ENCODE data around the gene TRRAP.

The TRRAP gene

GRCh38 chr7:98902523-98902922 is 24.2 kb downstream of the TRRAP start:
- no peak for DNase-seq (ENCODE audit: low spot score)

- DNase-seq (ENCODE audit: low spot score) = no peak
Measured at GRCh38 chr7:98903246-98903645, 24.9 kb downstream of the TRRAP start.

GRCh38 chr7:98907570-98907969 is 29.2 kb downstream of the TRRAP start:
- DNase-seq (ENCODE audit: low spot score) = no peak

- no peak for DNase-seq (ENCODE audit: low spot score)
Measured at GRCh38 chr7:98908585-98908984, 30.3 kb downstream of the TRRAP start.

GRCh38 chr7:98909487-98909886 is 31.2 kb downstream of the TRRAP start:
- no peak for DNase-seq (ENCODE audit: low spot score)

DNA sequence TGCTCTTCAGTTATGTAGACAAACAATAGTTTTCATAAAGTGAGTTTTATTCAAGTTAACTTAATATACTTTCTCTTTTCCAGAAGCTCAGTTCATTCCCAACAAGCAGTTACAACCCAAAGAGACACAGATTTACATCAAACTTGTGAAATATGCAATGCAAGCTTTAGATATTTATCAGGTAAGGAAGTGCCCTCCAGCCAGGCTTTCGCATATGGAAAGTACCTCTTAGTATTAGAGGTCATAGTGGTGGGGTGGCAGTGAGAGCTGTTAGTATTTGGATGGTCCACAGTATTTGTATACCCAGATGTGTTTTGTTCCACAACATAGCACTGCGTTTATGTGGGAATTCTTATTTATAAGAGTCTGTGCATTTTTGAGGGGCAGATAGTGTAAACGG is 32.1 kb downstream of the TRRAP start:
- no peak for DNase-seq (ENCODE audit: low spot score)

- no peak for DNase-seq (ENCODE audit: low spot score)
Measured at GRCh38 chr7:98911916-98912315, 33.6 kb downstream of the TRRAP start.

DNA sequence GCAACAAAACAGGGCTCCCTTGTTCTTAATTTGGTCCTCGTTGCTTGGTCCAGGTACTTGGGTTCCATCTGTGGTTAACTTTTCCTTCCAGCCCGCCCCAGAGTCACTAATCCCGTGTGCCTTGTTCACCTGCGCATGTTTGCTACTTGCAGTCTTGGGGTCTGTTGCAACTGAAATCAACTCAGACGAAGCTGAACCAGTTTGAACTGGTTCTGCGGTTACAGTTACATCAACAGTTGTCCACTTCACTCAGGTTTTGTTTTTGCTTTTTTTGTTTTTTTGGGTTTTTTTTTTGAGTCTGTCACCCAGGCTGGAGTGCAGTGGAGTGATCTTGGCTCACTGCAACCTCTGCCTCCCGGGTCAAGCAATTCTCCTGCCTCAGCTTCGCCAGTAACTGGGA is 34.7 kb downstream of the TRRAP start:
- no peak for DNase-seq (ENCODE audit: low spot score)

GRCh38 chr7:98913612-98914011 is 35.3 kb downstream of the TRRAP start:
- DNase-seq (ENCODE audit: low spot score) = no peak

DNA sequence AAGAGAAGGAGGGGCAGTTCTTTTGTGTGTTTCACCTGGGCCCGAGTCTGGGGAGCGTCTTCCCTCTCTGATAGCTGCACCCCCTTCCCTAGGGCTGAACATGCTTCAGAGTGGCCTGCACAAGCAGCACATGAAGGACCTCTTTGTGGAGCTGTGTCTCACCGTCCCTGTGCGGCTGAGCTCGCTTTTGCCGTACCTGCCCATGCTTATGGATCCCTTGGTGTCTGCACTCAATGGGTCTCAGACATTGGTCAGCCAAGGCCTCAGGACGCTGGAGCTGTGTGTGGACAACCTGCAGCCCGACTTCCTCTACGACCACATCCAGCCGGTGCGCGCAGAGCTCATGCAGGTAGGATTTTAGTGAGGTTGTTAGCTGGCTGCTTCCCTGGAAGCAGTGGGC is 39.0 kb downstream of the TRRAP start:
- DNase-seq (ENCODE audit: low spot score) = no peak

- DNase-seq (ENCODE audit: low spot score) = no peak
Measured at GRCh38 chr7:98921608-98922372, 43.5 kb downstream of the TRRAP start.

- DNase-seq (ENCODE audit: low spot score) = no peak
Measured at GRCh38 chr7:98922392-98923187, 44.3 kb downstream of the TRRAP start.

GRCh38 chr7:98923512-98923911 is 45.2 kb downstream of the TRRAP start:
- no peak for DNase-seq (ENCODE audit: low spot score)

- DNase-seq (ENCODE audit: low spot score) = no peak
Measured at GRCh38 chr7:98927125-98927524, 48.8 kb downstream of the TRRAP start.

GRCh38 chr7:98930464-98930863 is 52.1 kb downstream of the TRRAP start:
- no peak for DNase-seq (ENCODE audit: low spot score)

DNA sequence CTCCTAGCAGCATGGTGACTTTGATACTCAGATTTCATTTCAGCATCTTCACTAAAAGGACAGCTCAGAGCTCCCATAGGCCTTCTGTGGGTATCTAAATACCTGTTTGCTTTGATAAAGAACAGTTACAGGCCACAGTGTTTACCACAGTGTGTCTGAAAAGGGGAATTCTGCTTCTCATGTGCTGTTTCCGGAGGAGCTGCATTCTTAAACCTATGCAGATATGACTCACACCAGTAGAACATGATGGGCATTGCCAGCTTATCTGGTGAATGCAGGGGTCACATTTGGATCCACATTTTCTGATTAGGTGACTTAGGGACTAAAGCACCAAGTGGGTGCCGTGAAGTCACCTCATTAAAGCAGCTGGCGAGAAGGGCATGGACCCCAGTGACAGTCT is 52.6 kb downstream of the TRRAP start:
- DNase-seq (ENCODE audit: low spot score) = no peak

- DNase-seq (ENCODE audit: low spot score) = no peak
Measured at GRCh38 chr7:98933321-98933720, 55.0 kb downstream of the TRRAP start.

DNA sequence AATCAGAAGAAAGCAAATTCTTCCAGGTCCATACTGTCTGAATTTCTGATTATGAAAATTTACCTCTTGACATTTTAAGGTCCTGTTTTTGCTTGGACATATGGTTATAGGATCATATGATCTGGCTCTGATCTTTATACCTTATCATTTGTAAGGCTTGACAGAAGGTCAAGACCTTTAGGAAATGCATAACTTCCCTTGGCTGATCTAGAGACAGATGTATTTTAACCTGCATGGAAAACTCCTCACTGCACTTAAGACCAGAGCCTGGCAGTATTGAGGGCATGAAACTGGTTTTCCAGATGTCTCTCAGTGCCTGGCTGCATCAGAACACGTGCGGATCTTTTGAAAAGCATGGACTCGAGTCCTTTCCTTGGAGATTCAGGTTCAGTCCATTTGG is 55.9 kb downstream of the TRRAP start:
- no peak for DNase-seq (ENCODE audit: low spot score)

DNA sequence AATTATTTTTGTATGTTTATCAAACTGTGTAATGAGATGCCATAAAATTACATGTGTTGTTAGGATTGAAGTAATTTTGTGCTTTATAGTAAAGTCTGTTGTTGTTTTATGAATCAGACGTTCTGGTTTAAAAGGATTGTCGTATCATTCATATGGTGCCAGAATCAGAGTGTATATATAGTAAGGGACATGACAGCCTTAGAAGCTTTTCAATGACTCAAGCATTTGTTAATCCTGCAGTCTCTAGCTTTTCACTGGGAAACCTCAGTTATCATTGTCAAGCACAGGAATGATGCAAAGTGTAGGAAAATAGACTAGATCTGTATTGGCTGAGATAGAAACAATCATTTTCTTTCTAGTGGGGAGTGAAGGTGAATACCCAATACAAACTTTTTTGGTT is 57.5 kb downstream of the TRRAP start:
- DNase-seq (ENCODE audit: low spot score) = no peak

GRCh38 chr7:98943336-98943735 is 65.0 kb downstream of the TRRAP start:
- no peak for DNase-seq (ENCODE audit: low spot score)

- DNase-seq (ENCODE audit: low spot score) = no peak
Measured at GRCh38 chr7:98944386-98944785, 66.1 kb downstream of the TRRAP start.

- no peak for DNase-seq (ENCODE audit: low spot score)
Measured at GRCh38 chr7:98945852-98946251, 67.5 kb downstream of the TRRAP start.

DNA sequence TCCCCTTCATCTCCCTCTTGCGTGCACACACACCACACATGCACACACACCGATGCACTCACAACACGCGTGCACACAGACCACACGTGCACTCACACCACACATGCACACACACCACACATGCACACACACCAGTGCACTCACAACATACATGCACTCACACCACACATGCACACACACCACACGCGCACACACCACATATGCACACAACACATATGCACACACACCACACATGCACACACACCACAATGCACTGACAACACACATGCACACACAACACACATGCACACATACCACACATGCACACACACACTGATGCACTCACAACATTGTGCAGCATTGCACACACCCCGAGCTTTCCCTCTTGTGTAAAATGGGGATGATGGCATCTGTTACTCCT is 68.1 kb downstream of the TRRAP start:
- DNase-seq (ENCODE audit: low spot score) = no peak

All from COLO829 (cell line).